SIG-M5 treated with dmso at 0.1 percent for 504 hours (cell line): Measurements from ENCODE around the gene MTMR1.
A peak's percentile ranks its signal among the peaks of the same experiment; 100 is the strongest.

Source experiments
- DNase-seq: peaks from one replicate; lab custom pipeline; 2025; ENCODE audit not compliant: unreplicated experiment; lab: John Stamatoyannopoulos, UW

The MTMR1 gene

DNA sequence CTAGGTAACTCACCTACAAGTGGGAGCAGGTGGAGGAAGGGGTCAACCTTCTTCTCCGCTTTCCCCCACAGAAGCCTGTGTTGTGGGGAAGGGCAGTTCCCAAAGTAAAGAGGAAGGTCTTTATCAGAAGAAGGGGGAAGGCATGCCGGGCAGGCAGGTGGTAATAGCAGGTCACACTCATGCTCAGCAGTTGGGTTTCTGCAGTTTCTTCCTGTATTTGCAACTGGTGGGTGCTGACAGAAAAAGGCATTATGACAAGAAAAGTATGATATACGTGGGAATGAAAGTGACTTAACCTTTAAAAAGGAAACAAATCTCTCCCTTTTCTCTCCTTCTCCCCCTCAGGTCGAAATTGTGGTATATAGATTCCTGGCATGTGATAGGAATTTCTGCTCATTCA is 3.7 kb downstream of the MTMR1 start:
- DNase-seq, result no peak

DNA sequence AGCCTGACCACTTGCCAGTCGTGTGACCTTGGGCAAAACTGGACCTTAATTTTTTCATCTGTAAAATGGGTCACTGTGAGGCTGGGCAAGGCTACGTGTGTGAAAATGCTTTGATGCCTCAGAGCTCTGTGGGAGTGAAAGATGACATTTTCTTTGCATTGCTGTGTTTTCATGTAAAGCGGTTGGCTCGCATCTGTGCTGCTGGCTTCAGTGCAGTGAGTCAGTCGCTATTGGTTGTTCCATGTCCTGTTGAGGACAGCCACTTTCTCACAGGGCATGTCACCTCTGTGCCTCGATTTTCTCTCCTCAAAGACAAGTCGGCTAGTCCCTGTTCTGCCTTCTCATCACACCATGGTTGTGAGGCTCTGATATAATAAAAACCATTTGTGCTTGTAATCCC is 4.4 kb downstream of the MTMR1 start:
- DNase-seq, result no peak

DNA sequence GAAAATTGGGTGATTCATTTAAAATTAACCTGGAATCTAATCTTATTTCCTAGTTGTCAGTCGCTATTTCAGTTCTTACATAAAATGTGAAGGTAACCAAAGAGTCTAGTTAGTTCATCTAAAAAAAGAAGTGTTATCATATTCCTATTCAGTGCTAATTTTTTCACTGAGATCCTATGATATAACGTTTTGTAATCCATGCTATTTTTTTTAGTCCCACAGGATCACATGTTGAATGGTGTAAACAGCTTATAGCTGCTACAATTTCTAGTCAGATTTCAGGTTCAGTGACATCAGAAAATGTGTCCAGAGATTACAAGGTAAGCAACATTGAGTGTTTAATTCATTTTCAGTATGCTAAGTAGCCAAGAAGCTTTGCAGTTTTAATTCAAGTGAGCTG is 5.8 kb downstream of the MTMR1 start:
- DNase-seq, result no peak

DNA sequence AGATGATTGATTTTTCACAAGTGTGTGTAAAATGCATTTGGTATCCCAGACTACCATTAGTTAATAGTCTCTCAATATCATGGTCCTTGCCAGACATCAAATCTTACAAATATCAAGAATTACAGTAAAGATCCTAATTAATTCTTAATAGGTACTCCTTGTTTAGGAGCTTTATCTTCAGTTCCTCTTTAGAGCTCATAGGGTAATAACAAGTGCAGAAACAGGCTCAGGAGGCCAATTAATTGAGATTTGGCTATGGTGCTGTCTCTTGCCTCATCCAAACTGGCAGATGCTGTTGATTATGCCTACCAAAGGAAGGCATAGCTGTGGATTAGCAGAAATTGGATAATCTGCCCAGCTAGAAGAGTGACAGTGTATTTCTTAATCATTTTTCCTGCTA is 6.9 kb downstream of the MTMR1 start:
- no peak for DNase-seq

DNA sequence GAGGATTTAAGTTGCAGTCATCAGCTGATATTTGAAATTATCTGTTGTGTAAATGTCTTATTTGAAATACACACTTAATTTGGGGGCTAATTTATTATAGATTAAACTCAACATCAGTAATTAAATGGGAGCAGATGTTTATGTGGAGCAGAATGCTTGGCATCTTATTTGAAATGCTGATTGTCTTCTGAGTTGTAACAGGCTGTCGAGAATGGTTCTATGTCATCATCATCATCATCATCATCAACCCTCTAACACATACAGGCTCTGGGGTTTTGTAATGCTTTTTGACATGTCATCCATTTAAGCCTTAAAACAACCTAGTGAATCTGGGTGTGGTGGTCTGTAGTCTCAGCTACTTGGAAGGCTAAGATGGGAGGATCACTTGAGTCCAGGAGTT is 8.2 kb downstream of the MTMR1 start:
- DNase-seq, result no peak

DNA sequence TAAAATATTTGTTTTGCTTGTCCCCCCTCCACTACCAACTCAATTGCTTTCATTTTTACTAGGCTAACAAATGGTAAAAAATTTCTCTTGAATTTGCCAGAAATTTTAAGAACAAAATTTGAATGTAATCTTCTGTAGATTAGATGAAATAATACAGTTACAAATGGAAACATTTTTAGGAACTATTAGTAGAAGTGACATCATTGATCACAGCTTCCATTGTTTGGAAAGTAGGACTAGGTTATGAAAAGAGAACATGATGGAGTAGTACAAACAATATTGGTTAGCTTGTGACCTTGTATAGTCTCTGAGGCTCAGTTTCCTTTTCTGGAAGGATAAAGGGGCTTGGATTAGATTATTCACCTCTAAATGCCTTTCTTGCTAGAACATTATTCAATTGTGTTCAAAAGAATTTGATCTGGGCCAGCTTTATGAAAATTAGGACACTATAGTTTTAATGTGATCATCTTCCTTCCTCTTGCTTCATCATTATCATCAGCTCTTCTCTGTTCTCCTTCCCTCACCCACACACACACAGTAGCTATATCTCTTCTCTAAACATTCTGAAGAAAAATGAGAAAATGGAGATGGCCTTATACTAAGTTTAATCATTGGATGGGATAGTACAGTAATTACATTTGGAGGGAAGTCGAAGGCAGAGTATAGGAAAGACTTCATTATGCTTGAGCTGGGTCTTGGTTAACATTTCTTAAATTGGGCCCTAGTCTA is 9.9 kb downstream of the MTMR1 start:
- no peak for DNase-seq

DNA sequence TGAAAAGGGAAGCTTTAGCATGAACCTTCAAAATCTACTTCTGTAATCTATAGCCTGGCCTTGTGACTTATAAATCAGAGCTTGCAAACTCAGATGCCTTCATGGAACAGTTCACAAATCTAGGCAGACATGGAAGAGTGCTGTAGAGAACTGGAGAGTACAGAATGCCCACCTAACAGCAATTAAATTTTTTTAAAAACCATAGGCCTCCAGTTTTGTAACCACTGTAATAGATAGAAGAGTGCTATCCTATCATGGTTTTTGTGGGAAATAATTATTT is 10.4 kb downstream of the MTMR1 start:
- no peak for DNase-seq

DNA sequence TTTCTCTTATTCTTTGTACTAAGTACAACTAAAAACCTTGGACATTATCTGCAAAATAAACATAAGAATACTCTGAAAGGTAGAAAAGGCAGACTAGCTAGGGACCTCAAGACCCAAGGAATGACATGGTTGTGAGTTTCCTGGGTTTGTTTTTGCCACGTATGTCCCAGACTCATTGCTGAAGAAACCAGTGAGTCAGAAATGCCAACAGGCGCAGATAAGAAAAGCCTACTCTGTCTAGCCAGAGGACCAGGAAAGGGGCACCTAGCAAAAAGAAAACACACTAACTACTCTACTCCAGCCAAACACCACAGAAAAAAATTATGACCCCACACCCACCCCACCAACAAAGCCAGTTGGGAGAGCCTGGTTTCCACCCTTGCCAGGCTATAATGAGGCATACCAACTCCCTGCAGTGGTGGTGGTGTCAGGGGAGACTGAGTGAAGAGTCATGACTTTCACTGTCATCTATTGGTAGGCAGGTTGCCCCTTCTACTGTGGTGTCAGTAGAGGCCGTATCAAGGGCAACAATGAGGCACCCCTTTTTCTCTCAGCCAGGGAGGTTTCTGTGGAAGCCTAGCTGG is 10.9 kb downstream of the MTMR1 start:
- no peak for DNase-seq

DNA sequence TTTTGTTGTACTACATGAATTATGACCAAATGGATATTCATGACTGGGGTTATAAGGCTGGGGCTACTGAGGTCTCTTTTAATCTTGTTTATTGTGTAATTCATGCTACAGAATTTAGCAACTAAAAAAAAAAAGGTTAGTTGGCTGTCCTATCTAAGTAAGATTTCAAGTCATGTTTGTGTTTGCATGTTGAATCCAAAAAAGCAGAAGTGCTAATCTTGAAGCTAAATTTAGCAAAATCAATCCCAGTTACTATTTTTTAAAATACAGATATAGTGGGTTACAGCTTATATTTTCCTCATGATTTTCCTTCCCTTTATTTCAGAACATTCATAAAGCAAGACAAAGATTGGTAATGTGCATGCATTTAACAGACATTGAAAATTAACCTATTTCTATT is 19.4 kb downstream of the MTMR1 start:
- no peak for DNase-seq

DNA sequence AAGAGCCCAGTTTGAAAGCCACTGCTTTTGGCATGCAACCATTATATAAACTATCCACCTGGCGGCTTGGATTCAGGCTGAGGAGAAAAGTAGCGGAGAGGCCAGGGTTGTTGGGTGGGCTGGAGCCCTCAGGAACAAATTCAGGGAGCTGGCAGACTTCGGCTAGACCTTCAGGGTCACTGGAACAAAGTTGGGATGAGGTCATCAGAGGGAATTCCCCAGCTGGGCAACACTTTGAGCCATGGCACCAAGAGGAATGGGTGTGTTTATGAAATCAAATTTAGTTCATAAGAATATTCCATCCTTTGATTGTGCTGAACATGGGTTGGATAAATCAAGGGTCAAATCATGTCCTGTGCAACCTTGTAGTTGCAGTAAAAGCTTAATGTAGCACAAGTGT is 22.0 kb downstream of the MTMR1 start:
- DNase-seq, result no peak

DNA sequence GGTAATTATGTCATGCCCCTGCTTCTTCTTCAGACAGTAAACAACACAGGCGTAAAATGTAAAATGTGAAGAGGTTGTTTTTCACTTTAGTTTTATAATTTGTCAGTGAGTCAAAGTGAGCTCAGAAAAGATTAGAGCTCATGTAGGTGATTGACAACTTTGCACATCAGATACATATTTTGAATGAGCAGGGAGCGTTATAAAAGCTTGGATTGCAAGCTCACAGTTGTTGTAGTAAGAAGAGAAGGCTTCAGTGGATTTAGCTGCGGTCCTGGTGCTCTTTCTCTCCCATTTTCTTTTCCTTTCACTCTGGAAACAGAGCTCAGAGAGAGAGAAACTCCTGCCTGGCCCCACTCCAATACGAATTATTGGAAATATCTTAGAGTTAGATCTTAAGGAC is 26.4 kb downstream of the MTMR1 start:
- no peak for DNase-seq

DNA sequence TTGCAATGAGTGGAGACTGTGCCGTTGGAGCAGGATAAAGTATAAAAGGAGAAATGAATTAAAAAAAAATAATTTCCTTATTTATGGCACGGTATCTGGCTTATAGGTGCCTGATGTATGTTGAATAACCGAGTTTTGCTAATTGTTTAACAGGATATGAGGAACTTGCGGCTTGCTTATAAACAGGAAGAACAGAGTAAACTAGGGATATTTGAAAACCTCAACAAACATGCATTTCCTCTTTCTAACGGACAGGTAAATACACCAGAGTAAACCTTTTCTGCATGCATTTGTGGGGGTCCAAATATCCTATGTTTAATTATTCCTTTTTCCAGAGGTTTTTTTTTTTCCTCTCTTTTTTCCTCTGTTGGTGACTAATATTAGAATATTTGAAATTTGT is 36.8 kb downstream of the MTMR1 start:
- no peak for DNase-seq

DNA sequence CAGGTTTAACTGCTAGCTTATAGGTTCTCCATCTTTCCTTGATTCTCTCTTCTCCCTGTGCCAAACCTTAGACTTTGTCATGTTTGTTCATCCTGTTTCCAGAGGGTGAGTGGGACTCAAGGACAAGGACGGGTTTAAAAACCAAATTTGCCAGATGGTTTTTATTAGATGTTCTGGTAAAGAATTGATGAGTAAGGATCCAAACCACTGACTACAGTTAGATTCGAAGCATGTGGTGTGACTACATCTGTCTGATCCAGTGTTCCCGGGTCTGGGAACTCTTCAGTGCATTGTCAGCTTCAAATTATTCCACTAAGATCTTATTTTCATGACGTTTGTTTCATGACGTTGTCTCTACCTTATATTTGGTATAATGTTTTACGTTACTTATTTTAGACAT is 37.5 kb downstream of the MTMR1 start:
- no peak for DNase-seq

DNA sequence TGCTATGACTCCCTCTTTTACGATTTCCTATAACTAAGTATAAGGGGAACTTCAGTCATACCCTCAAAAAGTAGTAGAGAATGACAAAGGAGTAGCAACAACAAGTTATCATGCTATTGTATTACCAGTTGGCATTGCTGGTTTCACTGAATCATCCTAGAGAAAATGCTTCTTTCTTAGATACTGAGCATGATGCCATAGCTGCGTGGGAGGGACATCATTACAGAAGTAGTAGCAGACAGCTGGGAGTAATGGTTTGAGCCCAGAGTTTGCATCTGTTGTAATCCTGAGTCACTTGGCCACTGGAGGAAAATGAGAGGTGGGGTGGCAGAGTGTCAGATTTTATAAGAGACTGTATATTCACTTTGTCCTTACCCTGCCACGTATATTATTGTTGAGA is 38.6 kb downstream of the MTMR1 start:
- peak; percentile 38 for DNase-seq

DNA sequence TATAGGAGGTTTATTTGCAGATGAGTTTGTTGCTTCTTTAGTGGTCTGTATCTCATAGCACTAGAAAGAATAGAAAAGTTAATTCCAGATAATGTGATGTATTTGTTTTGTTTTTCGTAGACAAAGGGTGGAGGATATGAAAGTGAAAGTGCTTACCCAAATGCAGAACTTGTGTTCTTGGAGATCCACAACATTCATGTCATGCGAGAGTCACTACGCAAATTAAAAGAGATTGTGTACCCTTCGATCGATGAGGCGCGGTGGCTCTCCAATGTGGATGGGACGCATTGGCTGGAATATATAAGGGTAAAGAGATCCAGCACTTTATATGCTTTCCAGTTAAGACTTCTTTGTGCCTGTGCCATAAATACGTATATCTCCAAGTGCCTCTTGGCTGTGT is 43.3 kb downstream of the MTMR1 start:
- DNase-seq, result peak; percentile 42

DNA sequence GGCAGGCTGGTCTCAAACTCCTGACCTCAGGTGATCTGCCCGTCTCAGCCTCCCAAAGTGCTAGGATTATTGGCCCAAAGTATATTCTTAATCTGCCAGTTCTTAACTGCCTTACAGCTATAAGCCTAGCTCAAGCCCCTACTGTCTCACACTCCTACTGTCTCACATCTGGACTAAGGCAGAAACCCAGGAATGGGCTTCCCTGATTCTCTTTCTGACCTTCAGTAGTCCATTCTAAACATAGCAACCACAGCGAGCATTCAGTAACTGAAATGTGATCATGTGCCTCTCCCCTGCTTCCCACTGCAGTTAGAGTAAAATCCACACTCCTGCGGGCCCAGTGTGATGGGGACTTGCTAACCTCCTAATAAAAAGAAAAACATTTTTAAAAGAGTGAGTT is 58.9 kb downstream of the MTMR1 start:
- DNase-seq, result no peak

DNA sequence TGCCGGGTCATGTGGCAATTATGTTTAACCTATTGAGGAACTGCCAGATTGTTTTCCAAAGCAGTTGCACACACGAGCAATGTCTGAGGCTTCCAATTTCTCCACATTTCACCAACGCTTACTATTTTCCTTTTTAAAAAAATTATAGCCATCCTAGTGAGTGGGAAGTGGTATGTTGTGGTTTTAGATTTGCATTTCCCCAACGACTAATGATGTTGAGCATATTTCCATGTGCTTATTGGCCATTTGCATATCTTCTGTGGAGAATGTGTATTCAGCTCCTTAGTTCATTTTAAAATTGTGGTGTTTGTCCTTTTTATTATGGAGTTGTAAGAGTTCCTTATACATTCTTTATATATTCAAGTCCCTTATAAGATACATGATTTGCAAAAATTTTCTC is 60.2 kb downstream of the MTMR1 start:
- DNase-seq, result no peak

DNA sequence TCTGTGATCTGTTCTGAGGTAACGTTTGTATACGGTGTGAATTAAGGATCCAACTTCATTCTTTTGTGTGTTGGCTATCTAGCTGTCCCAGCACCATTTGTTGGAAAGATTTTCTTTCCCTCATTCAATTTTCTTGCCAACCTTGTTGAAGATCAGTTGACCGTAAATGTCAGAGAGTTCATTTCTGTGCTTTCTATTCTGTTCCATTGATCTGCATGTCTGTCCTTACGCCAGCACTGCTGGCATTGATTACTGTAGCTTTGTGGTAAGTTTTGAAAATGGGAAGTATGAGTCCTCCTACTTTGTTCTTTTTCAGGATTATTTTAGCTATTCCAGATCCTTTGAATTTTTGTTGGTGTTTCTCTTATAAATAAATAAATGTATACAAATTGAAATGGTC is 60.8 kb downstream of the MTMR1 start:
- DNase-seq, result no peak

DNA sequence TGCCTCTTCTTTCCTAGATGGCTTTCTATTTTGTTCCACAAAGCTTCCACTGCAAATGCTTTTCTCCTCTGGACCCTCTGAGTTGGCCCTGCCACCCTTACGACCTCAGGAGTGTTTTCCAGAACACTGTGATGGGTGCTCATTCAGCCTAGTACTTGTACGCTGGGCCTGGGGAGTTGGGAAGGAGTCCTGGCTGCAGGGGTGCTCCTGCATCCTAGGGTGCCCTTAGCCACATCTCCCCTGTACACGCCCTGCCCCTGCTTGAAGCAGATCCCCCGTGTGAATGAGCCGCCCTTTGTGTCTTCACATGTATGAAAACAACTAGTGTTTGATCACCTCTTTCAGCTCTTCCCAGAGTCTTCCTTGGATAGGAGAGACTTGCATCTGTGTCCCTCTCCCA is 64.2 kb downstream of the MTMR1 start:
- DNase-seq, result no peak

DNA sequence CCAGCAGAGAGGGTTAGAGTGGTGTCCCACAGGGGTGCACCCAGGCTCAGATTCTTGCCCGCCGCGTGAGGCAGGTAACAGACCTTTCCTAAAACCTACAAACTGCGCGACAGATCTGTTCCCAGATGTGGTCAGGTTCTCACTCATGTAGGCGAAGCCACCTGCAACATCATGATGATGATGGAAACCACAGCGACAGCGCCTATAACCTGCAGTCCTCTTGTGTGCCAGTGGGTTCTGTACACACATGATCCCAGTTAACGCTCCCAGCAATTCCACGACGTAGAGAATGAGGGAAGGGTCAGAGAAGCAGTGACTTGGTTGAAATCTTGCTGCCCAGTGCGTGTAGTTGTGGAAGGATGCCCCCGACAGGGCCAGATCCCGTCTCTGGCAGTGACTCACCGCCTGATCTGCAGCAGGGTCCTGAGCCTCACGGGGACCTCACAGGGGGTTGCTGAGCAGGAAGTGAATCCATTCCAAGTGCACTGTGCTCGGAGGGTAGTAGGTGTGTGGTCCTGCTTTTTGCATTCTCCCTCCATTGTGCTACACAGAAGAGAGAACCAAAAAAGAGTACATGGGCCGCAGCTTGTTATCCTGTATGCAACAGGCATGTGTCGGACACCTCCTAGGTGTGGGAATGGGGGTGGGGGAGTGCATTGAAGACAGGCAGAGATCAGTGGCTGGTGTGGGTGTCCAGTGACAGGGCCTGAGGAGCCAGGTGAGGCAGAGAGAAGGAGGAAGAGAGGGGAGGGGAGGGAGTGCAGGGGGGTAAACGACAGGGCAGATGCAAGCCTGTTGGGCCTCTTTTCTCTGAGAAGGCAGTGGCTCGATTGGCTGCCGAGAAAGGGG is 66.6 kb downstream of the MTMR1 start:
- DNase-seq, result no peak

DNA sequence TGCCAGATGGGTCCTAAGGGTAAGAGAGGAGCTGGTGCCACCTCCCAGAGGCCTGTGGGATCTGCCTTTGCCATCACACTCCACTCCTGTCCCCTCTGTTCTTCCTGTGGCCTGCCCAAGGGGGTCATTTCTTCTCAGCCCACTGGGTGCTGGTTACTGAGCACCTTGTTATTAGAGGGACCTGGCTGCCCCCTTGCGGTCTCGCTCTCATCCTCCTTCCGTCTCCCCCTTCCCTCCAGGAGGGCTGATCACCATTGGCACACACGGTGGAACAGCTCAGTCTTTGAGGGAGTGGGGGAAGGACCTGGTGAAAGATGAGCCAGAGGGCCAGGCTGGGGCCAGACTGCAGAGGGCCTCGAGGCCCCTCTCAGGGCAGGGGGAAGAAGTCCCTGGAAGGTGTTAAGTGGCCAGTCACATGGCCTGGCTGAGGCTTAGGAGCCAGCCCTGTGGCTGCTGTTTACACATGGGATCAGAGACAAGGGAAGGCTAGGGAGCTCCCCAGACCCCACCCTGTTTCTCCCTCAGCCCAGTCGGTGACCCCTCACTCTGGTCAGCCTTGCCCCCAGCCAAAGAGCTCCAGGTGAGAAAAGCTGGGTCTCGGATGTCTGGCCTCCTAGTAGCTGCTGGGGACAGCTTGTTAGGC is 68.1 kb downstream of the MTMR1 start:
- no peak for DNase-seq

DNA sequence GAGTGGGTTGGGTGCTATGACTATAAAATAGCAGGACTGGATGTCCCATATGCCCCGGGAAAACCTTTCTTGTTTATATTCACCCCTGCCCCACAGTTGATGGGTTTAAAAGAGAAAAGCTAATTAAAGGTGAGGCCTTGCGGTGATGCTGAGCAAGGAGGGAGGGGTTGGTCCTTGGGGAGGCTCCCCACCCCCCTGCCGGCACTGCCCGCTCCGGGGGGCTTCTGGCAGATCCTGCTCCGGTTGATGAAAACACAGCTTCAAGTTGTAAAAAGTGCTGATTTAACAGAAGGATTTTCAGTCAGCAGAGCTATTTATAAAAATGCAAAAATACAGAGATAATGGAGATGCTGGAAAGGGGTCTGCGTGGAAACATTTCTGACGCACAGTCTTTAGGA is 68.6 kb downstream of the MTMR1 start:
- DNase-seq, result no peak
